Neural progenitor cell (in vitro differentiated cells): ENCODE results near the gene COL8A1.

ENCODE experiments used
- EZH2 ChIP-seq: fragments of 200-600 bp; sonication (generic); IDR thresholded peaks from 2 replicates; pipeline ENCODE4 v1.6.1; 2017; ENCODE audit warnings: antibody characterized with exemption, mild to moderate bottlenecking, moderate library complexity
- EZH2phosphoT487 ChIP-seq: fragments of 200-600 bp; sonication (generic); IDR thresholded peaks from 2 replicates; pipeline ENCODE4 v1.6.1; 2017; ENCODE audit warnings: antibody characterized with exemption

DNA sequence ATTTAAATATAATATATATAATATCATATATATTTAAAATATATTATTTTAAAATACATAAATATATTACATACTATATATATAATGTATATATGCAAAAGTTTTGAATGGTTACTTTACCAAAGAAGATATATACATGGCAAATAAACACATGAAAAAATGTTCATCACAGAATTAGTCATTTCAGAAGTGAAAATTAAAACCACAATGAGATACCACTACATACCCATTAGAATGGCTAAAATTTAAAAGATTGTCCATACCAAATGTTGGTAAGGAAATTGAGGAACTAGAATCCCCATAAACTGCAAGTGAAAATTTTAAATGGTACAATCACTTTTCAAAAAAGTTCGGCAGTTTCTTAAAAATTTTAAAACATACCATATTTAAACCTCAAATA is 23.6 kb upstream of the COL8A1 start:
- TF ChIP-seq EZH2 (no peak), EZH2phosphoT487 (no peak)
